HG02884 (cell line): ENCODE data around the gene MRAS.

ENCODE experiments used
- ATAC-seq: cut with Tn5 transposase; IDR thresholded peaks from one replicate; pipeline ENCODE4 v1.9.1; 2021; ENCODE audit warnings: mild to moderate bottlenecking, moderate library complexity; ENCODE audit not compliant: unreplicated experiment

The MRAS gene

GRCh38 chr3:138338811-138339210 lies 9.6 kb upstream of the MRAS start:
- ATAC-seq: no peak

- ATAC-seq: no peak
Measured at GRCh38 chr3:138340511-138340910, 7.9 kb upstream of the MRAS start.

- no peak for ATAC-seq
Measured at GRCh38 chr3:138344754-138345153, 3.6 kb upstream of the MRAS start.

- ATAC-seq: no peak
Measured at GRCh38 chr3:138348754-138349739, 668 bp downstream of the MRAS start.

GRCh38 chr3:138349926-138350665 lies 1.7 kb downstream of the MRAS start:
- ATAC-seq: no peak

GRCh38 chr3:138351151-138351550 lies 2.8 kb downstream of the MRAS start:
- ATAC-seq: no peak

GRCh38 chr3:138351916-138352550 lies 3.7 kb downstream of the MRAS start:
- ATAC-seq: no peak

GRCh38 chr3:138354376-138354775 lies 6.0 kb downstream of the MRAS start:
- ATAC-seq: no peak

GRCh38 chr3:138355071-138355470 lies 6.7 kb downstream of the MRAS start:
- ATAC-seq: no peak

- no peak for ATAC-seq
Measured at GRCh38 chr3:138356730-138357405, 8.5 kb downstream of the MRAS start.

GRCh38 chr3:138359148-138359918 lies 11.0 kb downstream of the MRAS start:
- no peak for ATAC-seq

- no peak for ATAC-seq
Measured at GRCh38 chr3:138359919-138360868, 11.8 kb downstream of the MRAS start.

- no peak for ATAC-seq
Measured at GRCh38 chr3:138360869-138361525, 12.6 kb downstream of the MRAS start.

- no peak for ATAC-seq
Measured at GRCh38 chr3:138361561-138361971, 13.2 kb downstream of the MRAS start.

- ATAC-seq: no peak
Measured at GRCh38 chr3:138362538-138362937, 14.2 kb downstream of the MRAS start.

- ATAC-seq: no peak
Measured at GRCh38 chr3:138363322-138363721, 14.9 kb downstream of the MRAS start.

- no peak for ATAC-seq
Measured at GRCh38 chr3:138364356-138365252, 16.2 kb downstream of the MRAS start.

GRCh38 chr3:138365253-138365555 lies 16.8 kb downstream of the MRAS start:
- ATAC-seq: no peak
